AG04450 (cell line): ENCODE data around the gene ZNF398. TPM values are rescaled to one million over a fixed set of nuclear protein-coding genes. Genes with fewer than 3 reads are reported as not detected.
"Not testable (repeated sequence)": the region's sequence is repeated elsewhere in the genome, so short reads cannot be mapped to it uniquely, and the experiment has no call there.

Experiments
- CTCF ChIA-PET: fragments of 300-600, 350-600 bp; formaldehyde crosslinking; extraction: SDS; loops from one replicate; lab custom pipeline; 2022; ENCODE audit warnings: antibody characterized with exemption, inconsistent platforms; lab: Charles Lee
- POLR2A ChIA-PET: fragments of 350-600 bp; formaldehyde crosslinking; extraction: SDS; loops from one replicate; lab custom pipeline; 2021; ENCODE audit warnings: antibody characterized with exemption, inconsistent platforms; lab: Yijun Ruan, JAX
- DNase-seq: peaks from one replicate; pipeline ENCODE4 v3.0.0-alpha.2; 2011; ENCODE audit warnings: low read depth, low spot score
- H3K27ac ChIP-seq: one replicate; pipeline ENCODE4 v1.5.1; 2012; ENCODE audit warnings: low read depth, low read length, control low read depth
- H3K27me3 ChIP-seq: one replicate; pipeline ENCODE4 v1.6.0; 2012; ENCODE audit warnings: low read length; ENCODE audit not compliant: control insufficient read depth, insufficient read depth
- H3K4me3 ChIP-seq: 2 replicates; pipeline ENCODE4 v1.5.1; 2011; ENCODE audit warnings: mild to moderate bottlenecking, low read depth, low read length, control low read depth
- H3K9me3 ChIP-seq: 2 replicates; pipeline ENCODE4 v1.5.1; 2012; ENCODE audit warnings: low read length; ENCODE audit not compliant: control insufficient read depth, insufficient read depth
- polyA plus RNA-seq: library from polyadenylated mRNA; depleted of rRNA; stranded (reverse); fragments of >200 nt; gene quantifications from 2 replicates; pipeline ENCODE4 v1.2.3, GENCODE V29; 2011
- TF ChIP-seq, protein P1 (sequence below): IDR thresholded peaks from 2 replicates; pipeline ENCODE4 v1.5.1; 2011; ENCODE audit warnings: low read depth, low read length, control low read depth, inconsistent platforms

Gene ZNF398
- polyA plus RNA-seq, 1 experiment = 6.6 TPM

DNA sequence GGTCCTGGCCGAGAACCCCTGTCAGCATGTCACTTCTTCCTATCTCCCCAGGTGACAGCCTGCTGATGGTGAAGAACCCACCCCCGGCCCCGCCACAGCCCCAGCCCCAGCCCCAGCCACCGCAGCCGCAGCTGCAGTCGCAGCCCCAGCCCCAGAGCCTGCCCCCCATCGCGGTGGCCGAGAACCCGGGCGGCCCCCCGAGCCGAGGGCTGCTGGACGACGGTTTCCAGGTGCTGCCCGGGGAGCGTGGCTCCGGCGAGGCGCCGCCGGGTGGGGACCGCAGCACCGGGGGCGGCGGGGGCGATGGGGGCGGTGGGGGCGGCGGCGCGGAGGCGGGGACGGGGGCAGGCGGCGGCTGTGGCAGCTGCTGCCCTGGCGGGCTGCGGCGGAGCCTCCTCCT, 76.5 kb downstream of the ZNF398 start:
- ChIA-PET CTCF (interaction anchor here (1.0 kb wide), 1 partner anchor 9 kb away, joined by 4 read pairs; no protein-coding TSS in a partner anchor), POLR2A (no interaction called here)
- no peak for DNase-seq
- Histone ChIP-seq H3K27me3 (no peaks in the 10 kb centered on the region), H3K4me3 (no peak overlapping the region), H3K27ac (no peak overlapping the region), H3K9me3 (peaks cover 13% of the 10 kb centered on the region; the same call in 1 of the 2 replicates)
- TF ChIP-seq, protein P1, sequence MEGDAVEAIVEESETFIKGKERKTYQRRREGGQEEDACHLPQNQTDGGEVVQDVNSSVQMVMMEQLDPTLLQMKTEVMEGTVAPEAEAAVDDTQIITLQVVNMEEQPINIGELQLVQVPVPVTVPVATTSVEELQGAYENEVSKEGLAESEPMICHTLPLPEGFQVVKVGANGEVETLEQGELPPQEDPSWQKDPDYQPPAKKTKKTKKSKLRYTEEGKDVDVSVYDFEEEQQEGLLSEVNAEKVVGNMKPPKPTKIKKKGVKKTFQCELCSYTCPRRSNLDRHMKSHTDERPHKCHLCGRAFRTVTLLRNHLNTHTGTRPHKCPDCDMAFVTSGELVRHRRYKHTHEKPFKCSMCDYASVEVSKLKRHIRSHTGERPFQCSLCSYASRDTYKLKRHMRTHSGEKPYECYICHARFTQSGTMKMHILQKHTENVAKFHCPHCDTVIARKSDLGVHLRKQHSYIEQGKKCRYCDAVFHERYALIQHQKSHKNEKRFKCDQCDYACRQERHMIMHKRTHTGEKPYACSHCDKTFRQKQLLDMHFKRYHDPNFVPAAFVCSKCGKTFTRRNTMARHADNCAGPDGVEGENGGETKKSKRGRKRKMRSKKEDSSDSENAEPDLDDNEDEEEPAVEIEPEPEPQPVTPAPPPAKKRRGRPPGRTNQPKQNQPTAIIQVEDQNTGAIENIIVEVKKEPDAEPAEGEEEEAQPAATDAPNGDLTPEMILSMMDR = no peak

DNA sequence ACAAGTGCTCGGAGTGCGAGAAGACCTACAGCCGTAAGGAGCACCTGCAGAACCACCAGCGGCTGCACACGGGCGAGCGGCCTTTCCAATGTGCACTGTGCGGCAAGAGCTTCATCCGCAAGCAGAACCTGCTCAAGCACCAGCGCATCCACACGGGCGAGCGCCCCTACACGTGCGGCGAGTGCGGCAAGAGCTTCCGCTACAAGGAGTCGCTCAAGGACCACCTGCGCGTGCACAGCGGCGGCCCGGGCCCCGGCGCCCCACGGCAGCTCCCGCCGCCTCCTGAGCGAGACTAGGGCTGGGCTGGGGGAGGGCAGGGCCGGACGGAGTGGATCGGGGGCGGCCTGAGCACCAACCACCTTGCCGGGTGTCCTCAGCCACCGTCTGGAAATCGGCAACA, 77.1 kb downstream of the ZNF398 start:
- H3K9me3 ChIP-seq = peaks cover 13% of the 10 kb centered on the region; the same call in 1 of the 2 replicates
- TF ChIP-seq, protein P1 = no peak
- no peaks in the 10 kb centered on the region for H3K27me3 ChIP-seq
- H3K27ac ChIP-seq = no peak overlapping the region
- ChIA-PET CTCF (no interaction called here), POLR2A (no interaction called here)
- DNase-seq = no peak
- H3K4me3 ChIP-seq = no peak overlapping the region

DNA sequence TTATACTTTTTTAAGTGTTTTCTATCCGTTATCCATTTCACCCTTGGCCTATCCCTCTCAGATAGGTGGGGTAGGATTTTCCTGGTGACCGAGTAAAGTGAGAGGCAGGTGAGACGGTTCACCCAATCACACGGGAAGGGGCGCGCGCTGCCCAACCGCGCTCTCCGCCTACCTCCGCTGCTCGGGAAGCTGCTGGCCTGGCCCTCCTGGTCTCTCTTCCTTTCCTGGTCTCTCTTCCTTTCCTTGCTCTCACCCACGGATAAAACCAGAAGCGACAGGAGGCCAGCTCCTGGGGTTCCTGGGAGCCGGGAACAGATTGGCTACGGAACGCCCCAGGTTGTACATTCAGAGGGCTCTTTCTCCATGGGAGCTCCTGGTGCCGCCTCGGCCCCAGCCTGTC, 77.9 kb downstream of the ZNF398 start:
- H3K27ac ChIP-seq = no peak overlapping the region
- ChIA-PET POLR2A (no interaction called here), CTCF (interaction anchor here (0.5 kb wide), 1 partner anchor 50 kb away, joined by 4 read pairs; no protein-coding TSS in a partner anchor)
- TF ChIP-seq, protein P1 = no peak
- no peaks in the 10 kb centered on the region for H3K27me3 ChIP-seq
- peaks cover 13% of the 10 kb centered on the region; the same call in 1 of the 2 replicates for H3K9me3 ChIP-seq
- DNase-seq = no peak
- H3K4me3 ChIP-seq = no peak overlapping the region

DNA sequence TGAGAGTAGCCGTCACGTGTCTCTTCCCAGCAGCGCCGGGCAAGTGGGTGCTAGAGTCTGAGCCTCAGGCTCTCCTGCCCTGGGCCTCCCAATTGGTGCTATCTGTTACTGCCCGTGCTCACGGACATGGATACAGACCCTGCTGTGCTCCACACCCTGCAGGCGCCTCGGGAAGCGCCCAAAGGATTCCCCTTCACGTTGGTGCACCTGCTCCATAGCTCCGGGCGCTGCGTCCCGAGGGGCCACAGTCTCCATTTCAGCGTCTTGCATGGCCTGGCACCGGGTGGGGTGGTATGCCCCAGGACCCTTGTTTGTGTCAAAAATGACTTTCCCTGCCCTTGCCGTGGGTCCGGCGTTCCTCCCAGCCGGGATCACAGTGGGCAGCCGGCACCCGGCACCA, 78.4 kb downstream of the ZNF398 start:
- no peak overlapping the region for H3K4me3 ChIP-seq
- no peak overlapping the region for H3K27ac ChIP-seq
- no peaks in the 10 kb centered on the region for H3K27me3 ChIP-seq
- DNase-seq = no peak
- POLR2A ChIA-PET = no interaction called here
- TF ChIP-seq, protein P1 = no peak
- peaks cover 13% of the 10 kb centered on the region; the same call in 1 of the 2 replicates for H3K9me3 ChIP-seq
- CTCF ChIA-PET = no interaction called here

DNA sequence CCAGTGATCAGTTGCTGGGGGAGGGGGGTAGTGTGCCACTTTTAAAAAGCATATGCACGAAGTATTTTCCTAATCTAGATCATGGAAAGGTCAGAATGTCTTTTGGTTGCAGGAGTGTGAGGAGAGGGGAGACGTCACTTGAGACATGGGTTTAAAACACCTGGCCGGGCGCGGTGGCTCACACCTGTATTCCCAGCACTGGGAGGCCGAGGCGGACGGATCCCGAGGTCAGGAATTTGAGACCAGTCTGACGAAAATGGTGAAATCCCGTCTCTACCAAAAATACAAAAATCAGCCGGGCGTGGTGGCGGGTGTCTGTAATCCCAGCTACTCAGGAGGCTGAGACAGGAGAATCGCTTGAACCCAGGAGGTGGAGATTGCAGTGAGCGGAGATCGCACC, 79.1 kb downstream of the ZNF398 start:
- peaks cover 13% of the 10 kb centered on the region; the same call in 1 of the 2 replicates for H3K9me3 ChIP-seq
- H3K27me3 ChIP-seq, DNase-seq, H3K27ac ChIP-seq, POLR2A ChIA-PET, H3K4me3 ChIP-seq: not testable (repeated sequence)
- CTCF ChIA-PET = interaction anchor here (1.6 kb wide), 1 partner anchor 30 kb away, joined by 3 read pairs; no protein-coding TSS in a partner anchor
